HG02763 (cell line): Measurements from ENCODE around the gene ACAP2.

ENCODE experiments used
- ATAC-seq: cut with Tn5 transposase; IDR thresholded peaks from one replicate; pipeline ENCODE4 v1.9.1; 2021; ENCODE audit warnings: mild to moderate bottlenecking, moderate library complexity; ENCODE audit not compliant: unreplicated experiment

ACAP2 gene

GRCh38 chr3:195224980-195225580 is 217.7 kb downstream of the ACAP2 start:
- ATAC-seq, result no peak
